HCT116 (cell line): ENCODE results near the gene IL1F10.

Source experiments
- EZH2 ChIP-seq: fragments of 200-600 bp; sonication (generic); IDR thresholded peaks from 2 replicates; pipeline ENCODE4 v1.6.1; 2017; ENCODE audit warnings: antibody characterized with exemption, mixed run types
- POLR2A ChIP-seq: IDR thresholded peaks from 2 replicates; pipeline ENCODE4 v1.7.0; 2011; ENCODE audit warnings: borderline replicate concordance; ENCODE audit not compliant: insufficient read depth, insufficient read length; ENCODE audit errors: extremely low read depth

DNA sequence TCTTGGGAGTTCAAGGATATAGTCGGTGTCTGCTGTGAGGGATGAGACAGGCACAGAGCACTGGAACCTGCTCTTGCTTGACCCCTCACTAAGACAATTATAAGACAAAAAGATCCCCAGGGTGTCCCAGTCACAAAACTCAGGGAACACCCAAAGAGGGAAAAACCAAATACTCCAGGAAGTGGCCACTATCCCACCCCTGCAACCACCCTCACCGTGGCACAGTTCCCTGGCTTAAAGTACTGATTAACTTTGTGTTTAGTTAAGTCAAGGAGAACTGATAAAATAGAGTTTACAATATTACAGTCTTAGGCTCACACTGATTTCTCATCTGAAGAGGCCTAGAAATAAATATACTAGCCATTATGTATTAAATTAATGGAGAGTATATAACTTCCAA, 28.6 kb upstream of the IL1F10 start:
- no peak for TF ChIP-seq POLR2A
- no peak for TF ChIP-seq EZH2
